SK-N-SH (cell line): Measurements from ENCODE around the gene CHRNG. TPM values are rescaled to one million over a fixed set of nuclear protein-coding genes. Genes with fewer than 3 reads are reported as not detected.

Source experiments
- CTCF ChIA-PET: fragments of 300-600, 350-600 bp; formaldehyde crosslinking; extraction: SDS; loops from one replicate; lab custom pipeline; 2021; lab: Yijun Ruan, JAX
- POLR2A ChIA-PET: fragments of 350-600 bp; sonication (Branson Sonifier 250); formaldehyde crosslinking; extraction: SDS; loops from one replicate; lab custom pipeline; 2020; ENCODE audit warnings: antibody characterized with exemption, inconsistent platforms; lab: Yijun Ruan, JAX
- DNase-seq: peaks from one replicate; pipeline ENCODE4 v3.0.0; 2012
- H2AFZ ChIP-seq: fragments of 200-600 bp; sonication (generic); 2 replicates; pipeline ENCODE4 v1.8.1; 2016; ENCODE audit warnings: antibody characterized with exemption, mild to moderate bottlenecking, low read depth
- H3F3A ChIP-seq: fragments of 200-600 bp; sonication (generic); replicated peaks from 2 replicates; pipeline ENCODE3; 2016; ENCODE audit warnings: antibody characterized with exemption, mild to moderate bottlenecking; ENCODE audit not compliant: insufficient read depth
- H3K27ac ChIP-seq, 2 experiments: fragments of 200-500 bp in 1 of 2; fragments of 200-600 bp in 1 of 2; sonication (Bioruptor generic) in 1 of 2; sonication (generic), shearing (Covaris generic) in 1 of 2; 2 replicates each; pipeline versions ENCODE4 v1.5.1 to v1.6.1; 2014 to 2016; ENCODE audit warnings: low read depth in 2 of 2, inconsistent platforms in 1 of 2, low read length in 1 of 2, mild to moderate bottlenecking in 1 of 2, mixed read lengths in 1 of 2
- H3K27me3 ChIP-seq: fragments of 200-600 bp; sonication (generic), shearing (Covaris generic); 2 replicates; pipeline ENCODE4 v1.6.1; 2016; ENCODE audit warnings: mixed run types; ENCODE audit not compliant: insufficient read depth
- H3K36me3 ChIP-seq, 2 experiments: fragments of 200-500 bp in 1 of 2; fragments of 200-600 bp in 1 of 2; sonication (Bioruptor generic) in 1 of 2; sonication (generic) in 1 of 2; replicated peaks in 1 of 2; 2 replicates each; pipeline versions ENCODE3 to v1.5.1; 2014 to 2016; ENCODE audit warnings: low read length in 1 of 2, mild to moderate bottlenecking in 1 of 2; ENCODE audit not compliant: insufficient read depth in 2 of 2, control insufficient read depth in 1 of 2
- H3K4me1 ChIP-seq, 2 experiments: fragments of 200-500 bp in 1 of 2; fragments of 200-600 bp in 1 of 2; sonication (Bioruptor generic) in 1 of 2; sonication (generic), shearing (Covaris generic) in 1 of 2; 2 replicates each; pipeline versions ENCODE4 v1.5.1 to v1.6.1; 2014 to 2016; ENCODE audit warnings: low read depth in 1 of 2, low read length in 1 of 2, mixed run types in 1 of 2; ENCODE audit not compliant: insufficient read depth in 2 of 2, control insufficient read depth in 1 of 2
- H3K4me2 ChIP-seq: fragments of 200-600 bp; sonication (generic), shearing (Covaris generic); 2 replicates; pipeline ENCODE4 v1.6.1; 2017; ENCODE audit warnings: mixed run types
- H3K4me3 ChIP-seq, 2 experiments: fragments of 200-500 bp in 1 of 2; fragments of 200-600 bp in 1 of 2; sonication (Bioruptor generic) in 1 of 2; sonication (generic), shearing (Covaris generic) in 1 of 2; 2 replicates each; pipeline versions ENCODE4 v1.5.1 to v1.8.1; 2014 to 2016; ENCODE audit warnings: low read depth in 2 of 2, inconsistent platforms in 1 of 2, low read length in 1 of 2, mild to moderate bottlenecking in 1 of 2, mixed read lengths in 1 of 2, moderate library complexity in 1 of 2
- H3K79me2 ChIP-seq: fragments of 200-600 bp; sonication (generic); 2 replicates; pipeline ENCODE4 v1.8.1; 2017; ENCODE audit warnings: mild to moderate bottlenecking; ENCODE audit not compliant: insufficient read depth
- H3K9ac ChIP-seq: fragments of 200-600 bp; sonication (generic); 2 replicates; pipeline ENCODE4 v1.6.1; 2017; ENCODE audit warnings: mixed run types
- H3K9me2 ChIP-seq: fragments of 200-600 bp; sonication (generic); 2 replicates; pipeline ENCODE4 v1.6.1; 2017; ENCODE audit warnings: mixed run types
- H3K9me3 ChIP-seq: fragments of 200-600 bp; sonication (generic); 2 replicates; pipeline ENCODE4 v1.6.1; 2017; ENCODE audit warnings: mixed run types, mild to moderate bottlenecking, moderate library complexity
- H4K20me1 ChIP-seq: fragments of 200-600 bp; sonication (generic); 2 replicates; pipeline ENCODE4 v1.6.1; 2017; ENCODE audit warnings: mild to moderate bottlenecking, mixed run types; ENCODE audit not compliant: insufficient read depth
- EP300 ChIP-seq, 2 experiments: IDR thresholded peaks; 2 replicates each; pipeline versions ENCODE4 v1.4.0 to v1.6.1; 2012; ENCODE audit warnings: borderline replicate concordance in 1 of 2, low read depth in 1 of 2, low read length in 1 of 2
- FOXJ3 ChIP-seq: sonication (generic); formaldehyde crosslinking; IDR thresholded peaks from 2 replicates; pipeline ENCODE4 v1.5.1; 2020; ENCODE audit warnings: mild to moderate bottlenecking, missing genetic modification reagents
- GABPA ChIP-seq: IDR thresholded peaks from 2 replicates; pipeline ENCODE4 v1.4.0; 2012; ENCODE audit warnings: low read depth, mild to moderate bottlenecking
- JUND ChIP-seq: IDR thresholded peaks from 2 replicates; pipeline ENCODE4 v1.4.0; 2012
- MEF2A ChIP-seq: IDR thresholded peaks from 2 replicates; pipeline ENCODE4 v1.4.0; 2012; ENCODE audit warnings: low read depth, borderline replicate concordance
- NRF1 ChIP-seq: IDR thresholded peaks from 2 replicates; pipeline ENCODE4 v1.6.1; 2012; ENCODE audit warnings: low read depth, mild to moderate bottlenecking, low read length
- RFX5 ChIP-seq: IDR thresholded peaks from 2 replicates; pipeline ENCODE4 v1.6.1; 2012; ENCODE audit warnings: mild to moderate bottlenecking, improper control_type of control experiment, low read length
- SIN3A ChIP-seq: IDR thresholded peaks from 2 replicates; pipeline ENCODE4 v1.6.1; 2012; ENCODE audit warnings: low read depth, mild to moderate bottlenecking, low read length, moderate library complexity, borderline replicate concordance
- YY1 ChIP-seq: IDR thresholded peaks from 2 replicates; pipeline ENCODE4 v1.4.0; 2012; ENCODE audit warnings: low read depth, mild to moderate bottlenecking
- WGBS: methylation state at CpG from one replicate; pipeline ENCODE4 v1.1.6; 2017; ENCODE audit warnings: low lambda C conversion rate; 5-methylcytosine and 5-hydroxymethylcytosine counted together
- polyA plus RNA-seq, 3 experiments: library from polyadenylated mRNA; depleted of rRNA; stranded (reverse); fragments of >200 nt; gene quantifications; 2 replicates each; pipeline ENCODE4 v1.2.3, GENCODE V29; 2012
- TF ChIP-seq, protein P1 (sequence below): IDR thresholded peaks from 2 replicates; pipeline ENCODE4; 2012
- TF ChIP-seq, protein P2 (sequence below): IDR thresholded peaks from 2 replicates; pipeline ENCODE4 v1.6.1; 2012; ENCODE audit warnings: mild to moderate bottlenecking, low read depth, low read length, moderate library complexity

CHRNG gene
- polyA plus RNA-seq, 1 of the 3 experiments (the other 2 are of a cell fraction) = not detected

DNA sequence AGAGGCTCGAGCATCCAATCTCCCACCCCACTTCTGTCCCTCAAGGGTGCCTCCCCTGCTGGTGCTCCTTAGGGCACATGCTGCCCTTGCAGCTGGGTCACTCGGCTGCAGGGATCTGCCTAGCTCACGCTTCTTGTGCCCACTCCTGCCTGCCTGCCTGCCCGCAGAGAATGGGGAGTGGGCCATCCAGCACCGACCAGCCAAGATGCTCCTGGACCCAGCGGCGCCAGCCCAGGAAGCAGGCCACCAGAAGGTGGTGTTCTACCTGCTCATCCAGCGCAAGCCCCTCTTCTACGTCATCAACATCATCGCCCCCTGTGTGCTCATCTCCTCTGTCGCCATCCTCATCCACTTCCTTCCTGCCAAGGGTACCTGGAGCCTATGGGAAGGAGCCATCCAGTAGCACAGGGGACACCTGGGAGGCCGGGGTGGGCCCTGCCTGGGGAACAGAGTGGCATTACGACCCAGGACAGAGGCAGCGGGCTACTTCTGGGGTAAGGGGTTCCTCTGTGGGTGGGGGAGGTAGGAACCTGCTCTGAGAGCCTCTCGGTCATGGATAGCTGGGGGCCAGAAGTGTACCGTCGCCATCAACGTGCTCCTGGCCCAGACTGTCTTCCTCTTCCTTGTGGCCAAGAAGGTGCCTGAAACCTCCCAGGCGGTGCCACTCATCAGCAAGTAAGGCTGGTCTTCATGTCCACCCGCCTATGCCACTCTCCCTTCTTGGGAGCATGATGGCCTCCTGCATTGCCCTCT, 3.4 kb downstream of the CHRNG start:
- Histone ChIP-seq H2AFZ (no peak overlapping the region), H3F3A (no peaks in the 10 kb centered on the region), H4K20me1 (no peaks in the 10 kb centered on the region), H3K9ac (no peak overlapping the region), H3K27ac (no peak overlapping the region), H3K4me2 (no peak overlapping the region), H3K27me3 (no peaks in the 10 kb centered on the region), H3K4me1 (no peaks in the 10 kb centered on the region; a peak in 1 of 4 replicates)
- POLR2A ChIA-PET = no interaction called here
- TF ChIP-seq JUND = no peak
- TF ChIP-seq, protein P1, sequence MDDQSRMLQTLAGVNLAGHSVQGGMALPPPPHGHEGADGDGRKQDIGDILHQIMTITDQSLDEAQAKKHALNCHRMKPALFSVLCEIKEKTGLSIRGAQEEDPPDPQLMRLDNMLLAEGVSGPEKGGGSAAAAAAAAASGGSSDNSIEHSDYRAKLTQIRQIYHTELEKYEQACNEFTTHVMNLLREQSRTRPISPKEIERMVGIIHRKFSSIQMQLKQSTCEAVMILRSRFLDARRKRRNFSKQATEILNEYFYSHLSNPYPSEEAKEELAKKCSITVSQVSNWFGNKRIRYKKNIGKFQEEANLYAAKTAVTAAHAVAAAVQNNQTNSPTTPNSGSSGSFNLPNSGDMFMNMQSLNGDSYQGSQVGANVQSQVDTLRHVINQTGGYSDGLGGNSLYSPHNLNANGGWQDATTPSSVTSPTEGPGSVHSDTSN = no peak
- TF ChIP-seq, protein P2, sequence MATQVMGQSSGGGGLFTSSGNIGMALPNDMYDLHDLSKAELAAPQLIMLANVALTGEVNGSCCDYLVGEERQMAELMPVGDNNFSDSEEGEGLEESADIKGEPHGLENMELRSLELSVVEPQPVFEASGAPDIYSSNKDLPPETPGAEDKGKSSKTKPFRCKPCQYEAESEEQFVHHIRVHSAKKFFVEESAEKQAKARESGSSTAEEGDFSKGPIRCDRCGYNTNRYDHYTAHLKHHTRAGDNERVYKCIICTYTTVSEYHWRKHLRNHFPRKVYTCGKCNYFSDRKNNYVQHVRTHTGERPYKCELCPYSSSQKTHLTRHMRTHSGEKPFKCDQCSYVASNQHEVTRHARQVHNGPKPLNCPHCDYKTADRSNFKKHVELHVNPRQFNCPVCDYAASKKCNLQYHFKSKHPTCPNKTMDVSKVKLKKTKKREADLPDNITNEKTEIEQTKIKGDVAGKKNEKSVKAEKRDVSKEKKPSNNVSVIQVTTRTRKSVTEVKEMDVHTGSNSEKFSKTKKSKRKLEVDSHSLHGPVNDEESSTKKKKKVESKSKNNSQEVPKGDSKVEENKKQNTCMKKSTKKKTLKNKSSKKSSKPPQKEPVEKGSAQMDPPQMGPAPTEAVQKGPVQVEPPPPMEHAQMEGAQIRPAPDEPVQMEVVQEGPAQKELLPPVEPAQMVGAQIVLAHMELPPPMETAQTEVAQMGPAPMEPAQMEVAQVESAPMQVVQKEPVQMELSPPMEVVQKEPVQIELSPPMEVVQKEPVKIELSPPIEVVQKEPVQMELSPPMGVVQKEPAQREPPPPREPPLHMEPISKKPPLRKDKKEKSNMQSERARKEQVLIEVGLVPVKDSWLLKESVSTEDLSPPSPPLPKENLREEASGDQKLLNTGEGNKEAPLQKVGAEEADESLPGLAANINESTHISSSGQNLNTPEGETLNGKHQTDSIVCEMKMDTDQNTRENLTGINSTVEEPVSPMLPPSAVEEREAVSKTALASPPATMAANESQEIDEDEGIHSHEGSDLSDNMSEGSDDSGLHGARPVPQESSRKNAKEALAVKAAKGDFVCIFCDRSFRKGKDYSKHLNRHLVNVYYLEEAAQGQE = no peak
- no peak for TF ChIP-seq FOXJ3 (CRISPR knock-in tag)
- no peak for TF ChIP-seq SIN3A
- no peak for TF ChIP-seq GABPA
- TF ChIP-seq MEF2A = no peak
- TF ChIP-seq RFX5 = no peak
- TF ChIP-seq EP300 (IDR thresholded peaks at IDR 0.05; ENCODE audit: borderline replicate concordance in 1 of 2, low read depth in 1 of 2, low read length in 1 of 2) = no peak
- TF ChIP-seq YY1 = no peak
- TF ChIP-seq, all 33 proteins: peak for 0
- 96% methylated on average over 13 of the region's 20 CpGs for WGBS
- no peaks in the 10 kb centered on the region for H3K9me3 ChIP-seq
- CTCF ChIA-PET = interaction anchor here (1.0 to 1.5 kb wide), 2 partner anchors 11 to 19 kb away, joined by 4 read pairs; no protein-coding TSS in a partner anchor
- H3K4me3 ChIP-seq = no peak overlapping the region
- H3K9me2 ChIP-seq = no peaks in the 10 kb centered on the region
- DNase-seq = peak; percentile 14
- H3K79me2 ChIP-seq = peaks cover 18% of the 10 kb centered on the region
- peaks cover 2 to 5% of the 10 kb centered on the region in 2 experiments for H3K36me3 ChIP-seq

DNA sequence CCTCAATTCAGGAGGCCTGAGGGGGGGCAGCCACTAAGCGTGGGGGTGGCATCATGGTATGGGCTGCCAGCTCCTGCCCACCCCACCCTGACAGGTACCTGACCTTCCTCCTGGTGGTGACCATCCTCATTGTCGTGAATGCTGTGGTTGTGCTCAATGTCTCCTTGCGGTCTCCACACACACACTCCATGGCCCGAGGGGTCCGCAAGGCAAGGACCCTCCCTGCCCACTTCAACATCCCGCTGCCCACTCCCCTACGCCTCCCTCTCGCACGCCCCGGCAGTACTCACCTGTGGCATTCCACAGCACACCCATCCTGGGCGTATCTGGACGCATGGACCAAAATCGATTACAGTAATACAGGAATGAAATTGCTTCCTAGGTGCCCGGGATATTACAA, 4.0 kb downstream of the CHRNG start:
- Histone ChIP-seq H3K9ac (no peak overlapping the region), H3K4me1 (no peaks in the 10 kb centered on the region; a peak in 1 of 4 replicates), H3K4me2 (no peak overlapping the region), H3K9me3 (no peaks in the 10 kb centered on the region), H2AFZ (no peak overlapping the region), H4K20me1 (no peaks in the 10 kb centered on the region), H3F3A (no peaks in the 10 kb centered on the region), H3K4me3 (no peak overlapping the region), H3K27me3 (no peaks in the 10 kb centered on the region), H3K27ac (no peak overlapping the region), H3K79me2 (peaks cover 23% of the 10 kb centered on the region), H3K36me3 (peaks cover 2 to 5% of the 10 kb centered on the region in 2 experiments), H3K9me2 (no peaks in the 10 kb centered on the region)
- CTCF ChIA-PET = interaction anchor here (1.0 to 1.6 kb wide), 3 partner anchors 12 to 21 kb away, joined by 4 to 5 read pairs (median 4); no protein-coding TSS in a partner anchor
- POLR2A ChIA-PET = no interaction called here
- DNase-seq = peak; percentile 14
- WGBS = 95% methylated on average over 12 of the region's 14 CpGs
- no peak for TF ChIP-seq NRF1
